ENCODE measurements around the gene PNPLA6. TPM values are rescaled to one million over a fixed set of nuclear protein-coding genes. Genes with fewer than 3 reads are reported as not detected.

Gene PNPLA6
- polyA plus RNA-seq, 3 donors, result 11.2 to 178 (median 14.4) TPM

- Histone ChIP-seq H3K27me3 (ENCODE audit: control insufficient read depth in 2 of 2, insufficient read depth in 2 of 2, low read length in 2 of 2) (peaks cover 6 to 39% of the 10 kb centered on the region in 2 donors), H3K4me1 (ENCODE audit: control insufficient read depth in 1 of 2, insufficient read depth in 2 of 2, low read length in 2 of 2) (peaks cover 40 to 45% of the 10 kb centered on the region in 2 donors), H4K20me1 (ENCODE audit: insufficient read depth, low read length) (no peaks in the 10 kb centered on the region), H3K4me2 (replicated peaks; ENCODE audit: extremely low read depth, low read length, poor library complexity, severe bottlenecking) (peak overlapping the region; percentile 65), H2AFZ (ENCODE audit: insufficient read depth, low read depth, low read length, poor library complexity, severe bottlenecking) (peak overlapping the region; percentile 67), H3K36me3 (replicated peaks in 1 of 2; ENCODE audit: control insufficient read depth in 1 of 2, insufficient read depth in 2 of 2, low read length in 2 of 2) (no peaks in the 10 kb centered on the region), H3K79me2 (ENCODE audit: insufficient read depth, low read length) (no peaks in the 10 kb centered on the region), H3K9ac (ENCODE audit: insufficient read depth, low read length, poor library complexity, severe bottlenecking) (no peak overlapping the region), H3K9me3 (replicated peaks in 1 of 2; ENCODE audit: control insufficient read depth in 1 of 2, insufficient read depth in 1 of 2, low read length in 2 of 2) (peaks cover 0 to 3% of the 10 kb centered on the region in 2 donors), H3K4me3 (replicated peaks in 1 of 3; ENCODE audit: low read depth in 2 of 3, low read length in 3 of 3) (peak overlapping the region in 1 of 3 experiments; percentile 57), H3K27ac (ENCODE audit: low read depth in 1 of 2, low read length in 2 of 2) (no peak overlapping the region)
- 3% methylated on average over 80 of the region's 93 CpGs for WGBS (ENCODE audit: insufficient coverage)
- no peak overlapping the region for H3K27ac Mint-ChIP-seq
- DNase-seq, result peak in 2 of 3 donors; percentile 21 to 26
- peak overlapping the region; percentile 59 to 85 for H3K4me3 Mint-ChIP-seq
- peaks cover 40 to 55% (median 51%) of the 10 kb centered on the region in 3 donors for H3K27me3 Mint-ChIP-seq (ENCODE audit: low read depth in 3 of 3)
- H3K9me3 Mint-ChIP-seq, result peaks cover 5 to 16% (median 7%) of the 10 kb centered on the region in 7 donors
- peaks cover 38% of the 10 kb centered on the region for H3K4me1 Mint-ChIP-seq
- TF ChIP-seq, protein P1, sequence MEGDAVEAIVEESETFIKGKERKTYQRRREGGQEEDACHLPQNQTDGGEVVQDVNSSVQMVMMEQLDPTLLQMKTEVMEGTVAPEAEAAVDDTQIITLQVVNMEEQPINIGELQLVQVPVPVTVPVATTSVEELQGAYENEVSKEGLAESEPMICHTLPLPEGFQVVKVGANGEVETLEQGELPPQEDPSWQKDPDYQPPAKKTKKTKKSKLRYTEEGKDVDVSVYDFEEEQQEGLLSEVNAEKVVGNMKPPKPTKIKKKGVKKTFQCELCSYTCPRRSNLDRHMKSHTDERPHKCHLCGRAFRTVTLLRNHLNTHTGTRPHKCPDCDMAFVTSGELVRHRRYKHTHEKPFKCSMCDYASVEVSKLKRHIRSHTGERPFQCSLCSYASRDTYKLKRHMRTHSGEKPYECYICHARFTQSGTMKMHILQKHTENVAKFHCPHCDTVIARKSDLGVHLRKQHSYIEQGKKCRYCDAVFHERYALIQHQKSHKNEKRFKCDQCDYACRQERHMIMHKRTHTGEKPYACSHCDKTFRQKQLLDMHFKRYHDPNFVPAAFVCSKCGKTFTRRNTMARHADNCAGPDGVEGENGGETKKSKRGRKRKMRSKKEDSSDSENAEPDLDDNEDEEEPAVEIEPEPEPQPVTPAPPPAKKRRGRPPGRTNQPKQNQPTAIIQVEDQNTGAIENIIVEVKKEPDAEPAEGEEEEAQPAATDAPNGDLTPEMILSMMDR (IDR thresholded peaks at IDR 0.05), result no peak
- no peaks in the 10 kb centered on the region for H3K36me3 Mint-ChIP-seq
- intact Hi-C loops (cut with micrococcal nuclease), result no loop called here
Observed at GRCh38 chr19:7500811-7501450, 34.6 kb upstream of the PNPLA6 start.

DNA sequence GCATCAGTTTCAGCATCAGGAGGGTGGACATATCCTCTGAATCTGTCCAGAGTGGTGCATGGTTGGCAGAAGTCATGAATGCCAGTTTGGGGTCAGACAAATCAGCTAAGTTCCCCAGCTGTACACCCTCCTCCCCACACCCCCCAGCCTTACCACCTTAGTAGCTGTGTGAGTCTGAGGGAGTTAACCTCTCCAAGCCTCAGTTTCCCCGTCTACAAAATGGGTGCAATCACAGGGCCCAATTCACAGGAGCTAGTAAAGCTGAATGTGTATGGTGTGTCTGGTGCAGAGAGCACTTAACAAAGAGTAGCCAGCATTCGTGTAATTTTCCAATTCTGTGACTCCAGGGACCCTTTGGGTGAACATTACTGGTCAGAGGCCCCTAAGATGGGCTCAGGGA lies 33.0 kb upstream of the PNPLA6 start:
- intact Hi-C loops (cut with micrococcal nuclease), result no loop called here
- peaks cover 5 to 16% (median 7%) of the 10 kb centered on the region in 7 donors for H3K9me3 Mint-ChIP-seq
- Histone ChIP-seq H3K4me1 (ENCODE audit: control insufficient read depth in 1 of 2, insufficient read depth in 2 of 2, low read length in 2 of 2) (peaks cover 47 to 61% of the 10 kb centered on the region in 2 donors), H3K27me3 (ENCODE audit: control insufficient read depth in 2 of 2, insufficient read depth in 2 of 2, low read length in 2 of 2) (peaks cover 6 to 39% of the 10 kb centered on the region in 2 donors), H3K9ac (ENCODE audit: insufficient read depth, low read length, poor library complexity, severe bottlenecking) (no peak overlapping the region), H3K36me3 (replicated peaks in 1 of 2; ENCODE audit: control insufficient read depth in 1 of 2, insufficient read depth in 2 of 2, low read length in 2 of 2) (no peaks in the 10 kb centered on the region), H4K20me1 (ENCODE audit: insufficient read depth, low read length) (no peaks in the 10 kb centered on the region), H3K9me3 (replicated peaks in 1 of 2; ENCODE audit: control insufficient read depth in 1 of 2, insufficient read depth in 1 of 2, low read length in 2 of 2) (peaks cover 0 to 6% of the 10 kb centered on the region in 2 donors), H3K4me2 (replicated peaks; ENCODE audit: extremely low read depth, low read length, poor library complexity, severe bottlenecking) (no peak overlapping the region), H3K27ac (ENCODE audit: low read depth in 1 of 2, low read length in 2 of 2) (no peak overlapping the region), H3K79me2 (ENCODE audit: insufficient read depth, low read length) (no peaks in the 10 kb centered on the region), H2AFZ (ENCODE audit: insufficient read depth, low read depth, low read length, poor library complexity, severe bottlenecking) (no peak overlapping the region), H3K4me3 (replicated peaks in 1 of 3; ENCODE audit: low read depth in 2 of 3, low read length in 3 of 3) (no peak overlapping the region)
- H3K36me3 Mint-ChIP-seq, result no peaks in the 10 kb centered on the region
- WGBS (ENCODE audit: insufficient coverage), result 71% methylated on average over 1 of the region's 2 CpGs
- no peak for DNase-seq
- TF ChIP-seq, protein P1 (IDR thresholded peaks at IDR 0.05), result no peak
- no peak overlapping the region for H3K27ac Mint-ChIP-seq
- peaks cover 37 to 60% (median 58%) of the 10 kb centered on the region in 3 donors for H3K27me3 Mint-ChIP-seq (ENCODE audit: low read depth in 3 of 3)
- peaks cover 43% of the 10 kb centered on the region for H3K4me1 Mint-ChIP-seq
- peak overlapping the region in 1 of 2 donors; percentile 68 for H3K4me3 Mint-ChIP-seq

All from CD14-positive monocyte (primary cell).